OCI-LY3 (cell line): ENCODE results near the gene AZU1.

ENCODE experiments used
- H2AFZ ChIP-seq: fragments of 200-600, 300-600 bp; shearing (Covaris generic); 2 replicates; pipeline ENCODE4 v1.6.0; 2014; ENCODE audit warnings: antibody characterized with exemption, low read depth, low read length
- H3K27ac ChIP-seq: fragments of 200-600, 300-600 bp; sonication (generic); 2 replicates; pipeline ENCODE4 v1.5.1; 2014; ENCODE audit warnings: mild to moderate bottlenecking, low read length, moderate library complexity, mixed read lengths
- H3K27me3 ChIP-seq: fragments of 200-600, 300-600 bp; sonication (generic); 2 replicates; pipeline ENCODE4 v1.6.1; 2014; ENCODE audit warnings: low read depth, low read length, mixed read lengths
- H3K36me3 ChIP-seq: fragments of 200-600, 300-600 bp; sonication (generic); replicated peaks from 2 replicates; pipeline ENCODE3; 2014; ENCODE audit warnings: low read depth, low read length, mixed read lengths
- H3K4me1 ChIP-seq: fragments of 300-600, 200-600 bp; sonication (generic); 2 replicates; pipeline ENCODE4 v1.6.1; 2014; ENCODE audit warnings: low read length, mixed read lengths
- H3K4me2 ChIP-seq: fragments of 200-600, 300-600 bp; sonication (generic); 2 replicates; pipeline ENCODE4 v1.6.1; 2014; ENCODE audit warnings: low read length, mixed read lengths
- H3K4me3 ChIP-seq: fragments of 300-600, 200-600 bp; sonication (generic); 2 replicates; pipeline ENCODE4 v1.5.1; 2014; ENCODE audit warnings: antibody characterized with exemption, mild to moderate bottlenecking, low read length, moderate library complexity
- H3K79me2 ChIP-seq: fragments of 300-600, 200-600 bp; shearing (Covaris generic); 2 replicates; pipeline ENCODE4 v1.6.1; 2014; ENCODE audit warnings: mild to moderate bottlenecking, low read length, mixed read lengths
- H3K9ac ChIP-seq: fragments of 300-600, 200-600 bp; shearing (Covaris generic); 2 replicates; pipeline ENCODE4 v1.6.0; 2014; ENCODE audit warnings: mild to moderate bottlenecking, low read length, moderate library complexity
- H3K9me3 ChIP-seq: fragments of 200-600, 300-600 bp; shearing (Covaris generic); 2 replicates; pipeline ENCODE4 v1.6.1; 2014; ENCODE audit warnings: low read length, mixed read lengths; ENCODE audit not compliant: insufficient read depth
- H4K20me1 ChIP-seq: fragments of 200-600, 300-600 bp; sonication (generic); 2 replicates; pipeline ENCODE4 v1.6.1; 2016; ENCODE audit warnings: low read length, mixed read lengths; ENCODE audit not compliant: insufficient read depth
- EZH2phosphoT487 ChIP-seq: fragments of 200-600 bp; shearing (Covaris generic); IDR thresholded peaks from 2 replicates; pipeline ENCODE4 v1.6.1; 2018; ENCODE audit warnings: antibody characterized with exemption, mixed run types, low read depth
- TF ChIP-seq, protein P1 (sequence below): fragments of 200-600, 300-600 bp; sonication (generic); IDR thresholded peaks from 2 replicates; pipeline ENCODE4 v1.5.1; 2014; ENCODE audit warnings: antibody characterized with exemption, low read length, low read depth

Gene AZU1

DNA sequence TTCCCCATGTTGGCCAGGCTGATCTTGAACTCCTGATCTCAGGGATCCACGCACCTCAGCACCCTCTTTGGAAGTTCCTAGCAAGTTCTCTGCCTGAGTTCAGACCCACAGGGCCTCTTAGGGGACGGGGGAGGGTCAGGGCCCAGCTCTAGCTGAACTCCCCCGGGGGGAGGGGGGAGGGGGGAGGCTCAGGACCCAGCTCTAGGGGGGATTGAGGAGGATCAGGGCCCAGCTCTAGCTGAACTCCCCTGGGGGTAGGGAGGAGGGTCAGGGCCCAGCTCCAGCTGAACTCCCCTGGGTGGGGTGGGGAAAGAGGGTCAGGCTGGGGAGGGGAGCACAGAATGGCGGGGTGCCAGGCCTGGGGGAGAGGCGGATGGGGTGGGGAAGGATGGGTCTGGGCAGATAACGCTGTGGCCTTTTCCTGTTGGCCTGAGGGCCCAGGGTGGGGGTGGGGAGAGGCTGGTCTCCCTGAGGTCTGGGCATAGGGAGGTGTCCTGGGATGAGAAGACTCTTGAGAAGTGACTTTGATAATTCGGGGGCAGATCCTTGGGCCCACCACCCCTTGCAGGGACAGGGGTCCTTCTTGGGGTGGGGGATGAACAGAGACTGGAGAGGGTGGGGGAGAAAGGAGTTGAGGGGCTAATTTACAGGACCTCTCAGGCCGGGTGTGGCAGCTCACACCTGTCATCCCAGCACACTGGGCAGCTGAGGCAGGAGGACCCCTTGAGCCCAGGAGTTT lies 35.9 kb upstream of the AZU1 start:
- no peak overlapping the region for H2AFZ ChIP-seq
- no peaks in the 10 kb centered on the region for H3K79me2 ChIP-seq
- H3K27me3 ChIP-seq: no peaks in the 10 kb centered on the region
- no peak overlapping the region for H3K4me2 ChIP-seq
- TF ChIP-seq EZH2phosphoT487: no peak
- TF ChIP-seq, protein P1, sequence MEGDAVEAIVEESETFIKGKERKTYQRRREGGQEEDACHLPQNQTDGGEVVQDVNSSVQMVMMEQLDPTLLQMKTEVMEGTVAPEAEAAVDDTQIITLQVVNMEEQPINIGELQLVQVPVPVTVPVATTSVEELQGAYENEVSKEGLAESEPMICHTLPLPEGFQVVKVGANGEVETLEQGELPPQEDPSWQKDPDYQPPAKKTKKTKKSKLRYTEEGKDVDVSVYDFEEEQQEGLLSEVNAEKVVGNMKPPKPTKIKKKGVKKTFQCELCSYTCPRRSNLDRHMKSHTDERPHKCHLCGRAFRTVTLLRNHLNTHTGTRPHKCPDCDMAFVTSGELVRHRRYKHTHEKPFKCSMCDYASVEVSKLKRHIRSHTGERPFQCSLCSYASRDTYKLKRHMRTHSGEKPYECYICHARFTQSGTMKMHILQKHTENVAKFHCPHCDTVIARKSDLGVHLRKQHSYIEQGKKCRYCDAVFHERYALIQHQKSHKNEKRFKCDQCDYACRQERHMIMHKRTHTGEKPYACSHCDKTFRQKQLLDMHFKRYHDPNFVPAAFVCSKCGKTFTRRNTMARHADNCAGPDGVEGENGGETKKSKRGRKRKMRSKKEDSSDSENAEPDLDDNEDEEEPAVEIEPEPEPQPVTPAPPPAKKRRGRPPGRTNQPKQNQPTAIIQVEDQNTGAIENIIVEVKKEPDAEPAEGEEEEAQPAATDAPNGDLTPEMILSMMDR: no peak
- no peak overlapping the region for H3K27ac ChIP-seq
- H3K4me3 ChIP-seq: no peak overlapping the region
- H3K9me3 ChIP-seq: no peaks in the 10 kb centered on the region
- no peaks in the 10 kb centered on the region for H3K36me3 ChIP-seq
- no peaks in the 10 kb centered on the region; the same call in 1 of the 2 replicates for H3K4me1 ChIP-seq
- H3K9ac ChIP-seq: no peak overlapping the region
- H4K20me1 ChIP-seq: no peaks in the 10 kb centered on the region

DNA sequence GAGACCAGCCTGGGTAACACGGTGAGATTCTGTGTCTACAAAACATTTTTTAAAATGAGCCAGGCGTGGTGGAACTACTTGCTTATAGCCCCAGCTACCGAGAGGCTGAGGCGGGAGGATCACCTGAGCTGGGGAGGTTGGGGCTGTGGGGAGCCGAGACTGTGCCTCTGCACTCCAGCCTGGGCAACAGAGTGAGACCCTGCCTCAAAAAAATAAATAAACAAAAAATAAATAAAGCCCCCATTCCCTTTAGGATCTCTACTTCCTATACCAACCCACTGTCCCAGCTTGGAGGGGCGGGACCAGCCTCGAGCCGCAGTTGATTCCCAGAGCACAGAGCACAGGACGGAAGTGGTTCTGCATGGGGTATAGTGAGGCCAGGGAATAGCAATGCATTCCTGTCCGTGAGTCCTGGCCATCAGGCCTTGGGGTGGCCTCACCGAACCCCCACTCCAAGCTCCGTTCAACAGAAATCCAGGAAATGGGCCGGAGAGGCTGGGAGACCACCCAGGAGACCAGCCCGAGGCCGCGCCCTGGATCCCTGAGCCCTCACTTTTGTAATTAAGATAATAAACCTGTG lies 35.2 kb upstream of the AZU1 start:
- H3K36me3 ChIP-seq: no peaks in the 10 kb centered on the region
- TF ChIP-seq, protein P1: no peak
- TF ChIP-seq EZH2phosphoT487: no peak
- H4K20me1 ChIP-seq: no peaks in the 10 kb centered on the region
- H3K9me3 ChIP-seq: no peaks in the 10 kb centered on the region
- H2AFZ ChIP-seq: no peak overlapping the region
- H3K9ac ChIP-seq: no peak overlapping the region
- no peak overlapping the region for H3K4me2 ChIP-seq
- H3K4me1 ChIP-seq: no peaks in the 10 kb centered on the region; the same call in 1 of the 2 replicates
- no peak overlapping the region for H3K27ac ChIP-seq
- no peaks in the 10 kb centered on the region for H3K27me3 ChIP-seq
- H3K79me2 ChIP-seq: peaks cover 2% of the 10 kb centered on the region; the same call in 1 of the 2 replicates
- H3K4me3 ChIP-seq: no peak overlapping the region

DNA sequence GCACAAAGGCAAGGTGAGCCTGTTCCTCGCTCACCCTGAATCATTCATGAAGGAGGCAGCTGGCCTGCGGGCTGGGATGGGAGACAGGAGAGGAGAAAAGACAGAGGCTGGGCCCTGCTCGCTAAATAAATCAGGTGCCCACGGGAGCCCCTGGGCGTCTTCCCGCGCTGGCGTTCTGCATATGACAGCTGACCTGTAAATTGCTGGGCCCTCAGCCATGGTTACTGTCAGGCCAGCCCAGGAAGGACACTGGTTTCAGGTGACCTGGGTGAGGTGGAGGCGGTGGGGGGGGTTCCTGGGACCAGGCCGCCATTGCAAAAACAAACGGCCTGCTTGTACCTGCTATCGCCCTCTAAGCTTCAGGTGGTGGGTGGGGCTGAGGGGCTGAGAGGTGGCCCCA lies 33.8 kb upstream of the AZU1 start:
- no peak overlapping the region for H3K4me2 ChIP-seq
- no peak for TF ChIP-seq EZH2phosphoT487
- TF ChIP-seq, protein P1: no peak
- H4K20me1 ChIP-seq: peaks cover 9% of the 10 kb centered on the region
- H3K79me2 ChIP-seq: peaks cover 16% of the 10 kb centered on the region
- H3K27ac ChIP-seq: no peak overlapping the region
- no peak overlapping the region for H3K9ac ChIP-seq
- no peak overlapping the region for H2AFZ ChIP-seq
- no peaks in the 10 kb centered on the region; the same call in 1 of the 2 replicates for H3K4me1 ChIP-seq
- no peaks in the 10 kb centered on the region for H3K27me3 ChIP-seq
- peaks cover 9% of the 10 kb centered on the region for H3K36me3 ChIP-seq
- no peak overlapping the region for H3K4me3 ChIP-seq
- no peaks in the 10 kb centered on the region for H3K9me3 ChIP-seq

DNA sequence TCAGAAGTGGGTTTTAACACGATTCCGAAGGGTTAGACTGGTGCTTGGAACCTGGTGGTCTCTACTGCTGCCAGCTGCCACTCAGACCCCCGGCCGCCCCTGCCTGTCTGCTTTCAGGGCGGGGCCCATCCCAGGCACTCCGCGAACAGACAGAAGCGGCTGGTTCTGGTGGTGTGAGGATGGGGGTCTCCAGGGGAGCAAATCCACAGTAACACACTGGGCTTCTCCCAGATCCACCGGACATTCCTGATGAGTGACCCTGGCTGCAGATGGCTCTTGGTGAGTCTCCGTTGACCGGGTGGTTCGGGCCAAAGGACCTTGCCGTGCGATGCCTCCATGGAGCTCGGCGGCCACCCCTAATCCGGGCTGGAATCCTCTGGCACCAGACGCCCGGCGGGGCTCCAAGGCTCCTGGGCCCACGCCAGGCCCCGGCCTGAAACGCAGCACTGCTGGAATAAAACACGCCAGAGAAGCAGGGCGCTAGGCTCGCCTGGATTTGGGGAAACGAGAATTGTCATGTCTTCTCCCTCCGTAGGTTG lies 32.5 kb upstream of the AZU1 start:
- TF ChIP-seq EZH2phosphoT487: no peak
- TF ChIP-seq, protein P1: no peak

More for the DNA sequence above, 32.5 kb upstream of the AZU1 start:
- Histone ChIP-seq H3K27me3 (no peaks in the 10 kb centered on the region), H3K79me2 (peaks cover 29% of the 10 kb centered on the region), H3K36me3 (peaks cover 19% of the 10 kb centered on the region), H3K27ac (no peak overlapping the region), H4K20me1 (peaks cover 23% of the 10 kb centered on the region), H3K4me2 (no peak overlapping the region), H3K9me3 (no peaks in the 10 kb centered on the region), H3K9ac (no peak overlapping the region), H2AFZ (no peak overlapping the region), H3K4me1 (peaks cover 10% of the 10 kb centered on the region), H3K4me3 (no peak overlapping the region)
